GM21529 (cell line): Measurements from ENCODE around the gene PFKFB4.

Experiments used
- ATAC-seq: cut with Tn5 transposase; IDR thresholded peaks from one replicate; pipeline ENCODE4 v1.9.1; 2021; ENCODE audit not compliant: unreplicated experiment

Gene PFKFB4

GRCh38 chr3:48468329-48468731 is 88.3 kb downstream of the PFKFB4 start:
- no peak for ATAC-seq
